Cardiac muscle cell (in vitro differentiated cells and primary cell): ENCODE results near the gene CAPZA1. TPM values are rescaled to one million over a fixed set of nuclear protein-coding genes. Genes with fewer than 3 reads are reported as not detected.

Experiments used
- DNase-seq, 2 donors: peaks; one replicate each; pipeline versions ENCODE4 v3.0.0 to v3.0.0-alpha.2; 2010 to 2017; ENCODE audit warnings: low read depth in 1 of 2, low spot score in 1 of 2
- H3K27ac ChIP-seq: fragments of 200-600 bp; sonication (generic); 2 replicates; pipeline ENCODE4 v1.5.1; 2016
- H3K27me3 ChIP-seq: fragments of 200-600 bp; sonication (generic); 2 replicates; pipeline ENCODE4 v1.6.0; 2016; ENCODE audit warnings: control low read depth
- H3K36me3 ChIP-seq: fragments of 200-600 bp; sonication (generic); 2 replicates; pipeline ENCODE4 v1.5.1; 2016; ENCODE audit warnings: control low read depth
- H3K4me1 ChIP-seq: fragments of 200-600 bp; sonication (generic); 2 replicates; pipeline ENCODE4 v1.8.1; 2017; ENCODE audit warnings: low read depth, mild to moderate bottlenecking, mixed run types
- H3K4me3 ChIP-seq: fragments of 200-600 bp; sonication (generic); 2 replicates; pipeline ENCODE4 v1.5.1; 2016; ENCODE audit warnings: mild to moderate bottlenecking
- H3K9me3 ChIP-seq: fragments of 200-600 bp; sonication (generic); 2 replicates; pipeline ENCODE4 v1.5.1; 2017; ENCODE audit warnings: low read depth, mild to moderate bottlenecking, control low read depth
- CTCF ChIP-seq: IDR thresholded peaks from 2 replicates; pipeline ENCODE4 v1.5.1; 2012; ENCODE audit warnings: low read depth, mild to moderate bottlenecking, low read length
- polyA plus RNA-seq: library from polyadenylated mRNA; unstranded; fragments of >200 nt; fragmentation: Nextera tagmentation; extraction: Ambion mirVana; gene quantifications from 2 replicates; pipeline ENCODE4 v1.2.1, GENCODE V29; 2016
- total RNA-seq: library from RNA; depleted of rRNA; stranded (reverse); fragments of >200 nt; gene quantifications from 2 replicates; pipeline ENCODE4 v1.2.3, GENCODE V29; 2016

The CAPZA1 gene
- total RNA-seq = 94.9 and 102 TPM in 2 replicates
- polyA plus RNA-seq = 122 and 130 TPM in 2 replicates

GRCh38 chr1:112619518-112620376 lies at the start of gene CAPZA1:
TSS of gene CAPZA1 (plus strand) at chr1:112619832. CDS start at chr1:112619845, 13 bp downstream.
- Histone ChIP-seq H3K9me3 (no peaks in the 10 kb centered on the region), H3K4me3 (peak within 1 kb of the TSS; percentile 92), H3K27me3 (no peaks in the 10 kb centered on the region), H3K4me1 (peaks cover 10% of the 10 kb centered on the region), H3K36me3 (peaks cover 2% of the 10 kb centered on the region), H3K27ac (peak within 1 kb of the TSS; percentile 96)
- no peak for TF ChIP-seq CTCF
- DNase-seq = peak; percentile 94 to 96

GRCh38 chr1:112575154-112575804 lies 44.4 kb upstream of the CAPZA1 start:
- no peak for TF ChIP-seq CTCF
- no peaks in the 10 kb centered on the region for H3K9me3 ChIP-seq
- H3K4me3 ChIP-seq = no peak overlapping the region
- H3K27ac ChIP-seq = no peak overlapping the region
- no peaks in the 10 kb centered on the region for H3K4me1 ChIP-seq
- no peaks in the 10 kb centered on the region for H3K27me3 ChIP-seq
- H3K36me3 ChIP-seq = peaks cover 36% of the 10 kb centered on the region
- peak in 1 of 2 donors; percentile 95 for DNase-seq

GRCh38 chr1:112576240-112576639 lies 43.4 kb upstream of the CAPZA1 start:
- peaks cover 40% of the 10 kb centered on the region for H3K36me3 ChIP-seq
- DNase-seq = no peak
- no peaks in the 10 kb centered on the region for H3K4me1 ChIP-seq
- H3K27ac ChIP-seq = no peak overlapping the region
- H3K27me3 ChIP-seq = no peaks in the 10 kb centered on the region
- H3K9me3 ChIP-seq = no peaks in the 10 kb centered on the region
- H3K4me3 ChIP-seq = no peak overlapping the region
- TF ChIP-seq CTCF = no peak

GRCh38 chr1:112579801-112580510 lies 39.7 kb upstream of the CAPZA1 start:
- Histone ChIP-seq H3K4me3 (no peak overlapping the region), H3K36me3 (peaks cover 35% of the 10 kb centered on the region), H3K27ac (no peak overlapping the region), H3K27me3 (no peaks in the 10 kb centered on the region), H3K9me3 (no peaks in the 10 kb centered on the region), H3K4me1 (no peaks in the 10 kb centered on the region)
- no peak for DNase-seq
- TF ChIP-seq CTCF = no peak

GRCh38 chr1:112581586-112582192 lies 37.9 kb upstream of the CAPZA1 start:
- Histone ChIP-seq H3K9me3 (no peaks in the 10 kb centered on the region), H3K27me3 (no peaks in the 10 kb centered on the region), H3K36me3 (peaks cover 25% of the 10 kb centered on the region), H3K4me3 (no peak overlapping the region), H3K4me1 (no peaks in the 10 kb centered on the region), H3K27ac (no peak overlapping the region)
- peak in 1 of 2 donors; percentile 11 for DNase-seq
- no peak for TF ChIP-seq CTCF
